KMS-11 (cell line): ENCODE results near the gene GPHB5.
"Not testable (repeated sequence)": the region's sequence is repeated elsewhere in the genome, so short reads cannot be mapped to it uniquely, and the experiment has no call there.

Experiments used
- H2AFZ ChIP-seq: fragments of 200-600 bp; sonication (generic); 2 replicates; pipeline ENCODE4 v1.6.1; 2016; ENCODE audit warnings: antibody characterized with exemption, mixed run types, low read depth
- H3K27ac ChIP-seq: fragments of 200-600 bp; sonication (generic); 2 replicates; pipeline ENCODE4 v1.6.1; 2016; ENCODE audit warnings: mild to moderate bottlenecking, mixed run types
- H3K27me3 ChIP-seq: fragments of 200-600 bp; sonication (generic); 2 replicates; pipeline ENCODE4 v1.6.1; 2017; ENCODE audit warnings: mild to moderate bottlenecking, low read depth, mixed run types, moderate library complexity; ENCODE audit not compliant: insufficient read depth
- H3K36me3 ChIP-seq: fragments of 200-600 bp; sonication (generic); 2 replicates; pipeline ENCODE4 v1.6.1; 2017; ENCODE audit warnings: mild to moderate bottlenecking, mixed run types; ENCODE audit not compliant: insufficient read depth
- H3K4me1 ChIP-seq: fragments of 200-600 bp; sonication (generic); 2 replicates; pipeline ENCODE4 v1.6.1; 2016; ENCODE audit warnings: mild to moderate bottlenecking, low read depth, mixed run types; ENCODE audit not compliant: poor library complexity, severe bottlenecking
- H3K4me2 ChIP-seq: fragments of 200-600 bp; sonication (generic); 2 replicates; pipeline ENCODE4 v1.7.0; 2016; ENCODE audit warnings: mild to moderate bottlenecking, mixed run types
- H3K4me3 ChIP-seq: fragments of 200-600 bp; sonication (generic); IDR thresholded peaks from 2 replicates; pipeline ENCODE4 v1.6.1; 2017; ENCODE audit warnings: low read depth, low read length, mixed read lengths; ENCODE audit not compliant: insufficient read depth
- H3K79me2 ChIP-seq: fragments of 200-600 bp; sonication (generic); 2 replicates; pipeline ENCODE4 v1.6.1; 2016; ENCODE audit warnings: low read depth, mixed run types; ENCODE audit not compliant: insufficient read depth
- H3K9ac ChIP-seq: fragments of 200-600 bp; sonication (generic); 2 replicates; pipeline ENCODE4 v1.6.1; 2016; ENCODE audit warnings: mild to moderate bottlenecking, mixed run types
- H4K20me1 ChIP-seq: fragments of 200-600 bp; sonication (generic); 2 replicates; pipeline ENCODE4 v1.6.1; 2016; ENCODE audit warnings: mild to moderate bottlenecking, mixed run types; ENCODE audit not compliant: insufficient read depth
- TF ChIP-seq, protein P1 (sequence below): fragments of 200-600 bp; sonication (generic); conservative IDR thresholded peaks from 2 replicates; pipeline ENCODE4 v1.6.1; 2017; ENCODE audit warnings: low read depth, mild to moderate bottlenecking, antibody characterized with exemption, low read length, moderate library complexity, mixed read lengths

Gene GPHB5

DNA sequence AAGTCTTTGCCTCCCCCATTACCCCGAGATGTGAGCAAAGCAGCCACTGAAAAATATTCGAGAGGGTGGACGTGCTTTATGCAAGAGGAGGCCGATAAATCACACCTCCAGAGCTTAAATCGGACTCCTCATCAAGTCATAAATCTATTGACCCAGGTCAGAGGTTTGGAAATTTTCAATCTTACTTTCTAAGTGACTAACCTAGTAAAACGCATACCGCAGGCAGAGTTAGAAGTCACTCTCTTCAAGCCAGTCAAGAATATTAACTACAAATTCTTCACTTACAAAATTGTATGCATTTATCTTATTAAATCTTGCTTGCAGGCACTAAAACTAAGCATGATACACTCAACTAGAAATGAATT is 34.9 kb downstream of the GPHB5 start:
- H2AFZ ChIP-seq, result no peak overlapping the region
- no peak overlapping the region for H3K9ac ChIP-seq
- no peaks in the 10 kb centered on the region for H4K20me1 ChIP-seq
- no peak overlapping the region for H3K27ac ChIP-seq
- TF ChIP-seq, protein P1, sequence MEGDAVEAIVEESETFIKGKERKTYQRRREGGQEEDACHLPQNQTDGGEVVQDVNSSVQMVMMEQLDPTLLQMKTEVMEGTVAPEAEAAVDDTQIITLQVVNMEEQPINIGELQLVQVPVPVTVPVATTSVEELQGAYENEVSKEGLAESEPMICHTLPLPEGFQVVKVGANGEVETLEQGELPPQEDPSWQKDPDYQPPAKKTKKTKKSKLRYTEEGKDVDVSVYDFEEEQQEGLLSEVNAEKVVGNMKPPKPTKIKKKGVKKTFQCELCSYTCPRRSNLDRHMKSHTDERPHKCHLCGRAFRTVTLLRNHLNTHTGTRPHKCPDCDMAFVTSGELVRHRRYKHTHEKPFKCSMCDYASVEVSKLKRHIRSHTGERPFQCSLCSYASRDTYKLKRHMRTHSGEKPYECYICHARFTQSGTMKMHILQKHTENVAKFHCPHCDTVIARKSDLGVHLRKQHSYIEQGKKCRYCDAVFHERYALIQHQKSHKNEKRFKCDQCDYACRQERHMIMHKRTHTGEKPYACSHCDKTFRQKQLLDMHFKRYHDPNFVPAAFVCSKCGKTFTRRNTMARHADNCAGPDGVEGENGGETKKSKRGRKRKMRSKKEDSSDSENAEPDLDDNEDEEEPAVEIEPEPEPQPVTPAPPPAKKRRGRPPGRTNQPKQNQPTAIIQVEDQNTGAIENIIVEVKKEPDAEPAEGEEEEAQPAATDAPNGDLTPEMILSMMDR, result no peak
- H3K4me2 ChIP-seq, result no peak overlapping the region
- no peak overlapping the region for H3K4me3 ChIP-seq
- no peaks in the 10 kb centered on the region for H3K4me1 ChIP-seq
- H3K27me3 ChIP-seq, result no peaks in the 10 kb centered on the region
- H3K79me2 ChIP-seq, result no peaks in the 10 kb centered on the region
- no peaks in the 10 kb centered on the region for H3K36me3 ChIP-seq

DNA sequence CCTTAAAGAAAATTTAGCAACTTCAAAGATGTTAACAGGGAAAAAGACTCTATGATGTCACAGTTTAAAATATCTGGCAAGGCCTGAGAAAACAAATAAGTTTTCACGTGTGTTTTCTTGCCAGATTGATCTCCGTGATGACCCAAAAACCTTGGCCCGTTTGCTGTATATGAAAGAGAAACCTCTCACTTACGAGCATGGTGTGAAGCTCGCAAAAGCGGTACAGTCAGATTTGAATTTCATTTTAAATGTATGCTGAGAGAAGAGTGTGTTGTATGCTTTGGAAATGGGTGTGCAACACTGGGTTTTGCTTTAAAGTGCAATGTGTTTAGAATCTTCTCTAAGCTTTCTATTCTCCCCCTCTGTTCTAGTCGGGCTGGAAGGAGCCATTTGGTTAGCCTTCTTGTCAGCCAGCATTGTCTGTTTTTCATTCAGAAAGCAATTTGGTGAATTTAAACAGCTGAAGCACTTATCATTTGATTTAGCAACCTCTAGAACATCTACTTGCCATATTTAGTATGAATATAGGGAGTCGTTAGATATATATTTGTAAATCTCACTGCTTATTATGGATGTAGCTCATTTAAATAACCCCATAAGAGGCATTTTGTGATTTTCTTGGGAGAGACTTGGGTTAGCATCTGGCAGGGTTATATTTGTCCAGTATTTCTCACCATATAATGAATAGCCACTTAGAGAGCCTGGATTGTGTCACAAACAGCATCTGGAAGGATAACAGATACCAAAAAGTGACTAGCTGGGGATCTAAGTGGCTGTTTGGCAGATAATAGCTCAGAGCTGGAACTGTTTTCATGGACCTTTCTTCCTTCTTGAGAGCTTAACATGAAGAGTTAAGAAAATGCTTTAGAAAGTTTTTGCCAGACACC is 35.5 kb downstream of the GPHB5 start:
- no peak overlapping the region for H3K4me2 ChIP-seq
- no peaks in the 10 kb centered on the region for H3K4me1 ChIP-seq
- TF ChIP-seq, protein P1, result no peak
- no peaks in the 10 kb centered on the region for H4K20me1 ChIP-seq
- no peak overlapping the region for H3K9ac ChIP-seq
- no peak overlapping the region for H3K27ac ChIP-seq
- H3K79me2 ChIP-seq, result no peaks in the 10 kb centered on the region
- H3K4me3 ChIP-seq, result no peak overlapping the region
- H3K36me3 ChIP-seq, result no peaks in the 10 kb centered on the region
- no peak overlapping the region for H2AFZ ChIP-seq
- no peaks in the 10 kb centered on the region for H3K27me3 ChIP-seq

DNA sequence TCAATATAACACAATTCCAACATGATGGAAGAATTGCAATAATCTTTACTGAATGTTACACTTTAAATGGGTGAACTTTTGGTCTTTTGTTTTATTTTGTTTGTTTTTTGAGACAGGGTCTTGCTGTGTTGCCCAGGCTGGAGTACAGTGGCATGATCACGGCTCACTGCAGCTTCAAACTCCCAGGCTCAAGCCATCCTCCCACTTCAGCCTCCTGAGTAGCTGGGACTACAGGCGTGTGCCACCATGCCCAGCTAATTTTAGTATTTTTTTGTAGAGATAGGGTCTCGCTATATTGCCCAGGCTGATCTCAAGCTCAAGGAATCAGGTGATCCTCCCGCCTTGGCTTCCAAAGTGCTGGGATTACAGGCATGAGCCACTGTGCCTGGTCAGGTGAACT is 38.8 kb downstream of the GPHB5 start:
- not testable (repeated sequence) for H3K36me3 ChIP-seq, H2AFZ ChIP-seq, H3K4me3 ChIP-seq, H3K27me3 ChIP-seq, H3K4me2 ChIP-seq, H4K20me1 ChIP-seq, H3K27ac ChIP-seq, H3K79me2 ChIP-seq, H3K4me1 ChIP-seq, H3K9ac ChIP-seq

DNA sequence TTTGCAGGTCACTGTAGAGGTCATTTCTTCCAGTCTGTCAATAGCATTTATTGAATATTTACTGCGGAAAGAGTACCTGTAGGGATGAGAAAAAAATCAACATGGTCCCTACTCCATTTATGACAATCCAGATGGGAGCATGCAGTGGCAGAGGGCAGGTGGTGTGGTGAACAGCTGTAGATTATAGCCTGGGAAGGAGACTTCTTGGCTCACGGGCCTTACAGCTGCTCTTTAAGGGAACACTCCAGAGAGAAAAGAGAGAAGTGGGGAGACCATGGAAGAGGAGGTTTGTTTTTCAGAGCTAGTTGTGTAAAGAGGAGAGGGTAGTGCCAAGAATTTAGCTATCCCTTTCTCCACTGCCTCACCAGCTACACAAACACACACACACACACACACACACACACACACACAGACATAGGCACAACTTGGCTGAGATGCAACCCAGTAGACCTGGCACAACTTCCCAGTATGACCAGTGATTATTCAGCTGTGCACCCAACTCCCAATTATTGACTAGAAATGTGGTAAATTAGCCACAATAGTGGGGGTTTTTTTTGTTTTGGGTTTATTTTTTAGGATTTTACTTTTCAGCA is 41.0 kb downstream of the GPHB5 start:
- no peak overlapping the region for H3K27ac ChIP-seq
- no peak overlapping the region for H2AFZ ChIP-seq
- H3K79me2 ChIP-seq, result no peaks in the 10 kb centered on the region
- TF ChIP-seq, protein P1, result no peak
- no peaks in the 10 kb centered on the region for H3K4me1 ChIP-seq
- no peaks in the 10 kb centered on the region for H3K27me3 ChIP-seq
- no peak overlapping the region for H3K4me3 ChIP-seq
- no peak overlapping the region for H3K9ac ChIP-seq
- no peaks in the 10 kb centered on the region for H3K36me3 ChIP-seq
- H4K20me1 ChIP-seq, result no peaks in the 10 kb centered on the region
- no peak overlapping the region for H3K4me2 ChIP-seq
